IPS DF 19.7 (cell line): ENCODE results near the gene CCDC85A.

Source experiments
- DNase-seq: peaks from one replicate; pipeline ENCODE4 v3.0.0-alpha.2; 2013; ENCODE audit warnings: low read depth, low spot score

Gene CCDC85A

GRCh38 chr2:56192664-56193305, 9.0 kb downstream of the CCDC85A start:
- no peak for DNase-seq

GRCh38 chr2:56195563-56195962, 11.8 kb downstream of the CCDC85A start:
- DNase-seq: no peak

- no peak for DNase-seq
These were observed 14.0 kb downstream of the CCDC85A start for GRCh38 chr2:56197816-56198215.

- no peak for DNase-seq
These were observed 15.1 kb downstream of the CCDC85A start for GRCh38 chr2:56198936-56199335.

- DNase-seq: no peak
These were observed 15.7 kb downstream of the CCDC85A start for GRCh38 chr2:56199492-56199891.

- DNase-seq: no peak
These were observed 18.8 kb downstream of the CCDC85A start for GRCh38 chr2:56202381-56203121.

- DNase-seq: no peak
These were observed 20.8 kb downstream of the CCDC85A start for GRCh38 chr2:56204556-56204955.

GRCh38 chr2:56206250-56206649, 22.5 kb downstream of the CCDC85A start:
- DNase-seq: no peak

GRCh38 chr2:56207760-56208159, 24.0 kb downstream of the CCDC85A start:
- no peak for DNase-seq

GRCh38 chr2:56208380-56208779, 24.6 kb downstream of the CCDC85A start:
- DNase-seq: no peak

- no peak for DNase-seq
These were observed 25.9 kb downstream of the CCDC85A start for GRCh38 chr2:56209701-56210100.

- DNase-seq: no peak
These were observed 26.5 kb downstream of the CCDC85A start for GRCh38 chr2:56210291-56210690.

- DNase-seq: no peak
These were observed 27.3 kb downstream of the CCDC85A start for GRCh38 chr2:56211048-56211447.

- no peak for DNase-seq
These were observed 32.1 kb downstream of the CCDC85A start for GRCh38 chr2:56215911-56216310.

- DNase-seq: no peak
These were observed 33.3 kb downstream of the CCDC85A start for GRCh38 chr2:56217106-56217505.

- DNase-seq: no peak
These were observed 38.7 kb downstream of the CCDC85A start for GRCh38 chr2:56222481-56222880.

- DNase-seq: no peak
These were observed 40.5 kb downstream of the CCDC85A start for GRCh38 chr2:56224316-56224715.

- DNase-seq: no peak
These were observed 44.0 kb downstream of the CCDC85A start for GRCh38 chr2:56227811-56228210.

- DNase-seq: no peak
These were observed 45.7 kb downstream of the CCDC85A start for GRCh38 chr2:56229397-56230060.

GRCh38 chr2:56230156-56230555, 46.4 kb downstream of the CCDC85A start:
- DNase-seq: no peak

GRCh38 chr2:56231361-56231760, 47.6 kb downstream of the CCDC85A start:
- no peak for DNase-seq

GRCh38 chr2:56232912-56233311, 49.1 kb downstream of the CCDC85A start:
- DNase-seq: peak; percentile 45

GRCh38 chr2:56234241-56234640, 50.5 kb downstream of the CCDC85A start:
- no peak for DNase-seq
